ENCODE results near the gene RUSC1.

The RUSC1 gene, protein sequence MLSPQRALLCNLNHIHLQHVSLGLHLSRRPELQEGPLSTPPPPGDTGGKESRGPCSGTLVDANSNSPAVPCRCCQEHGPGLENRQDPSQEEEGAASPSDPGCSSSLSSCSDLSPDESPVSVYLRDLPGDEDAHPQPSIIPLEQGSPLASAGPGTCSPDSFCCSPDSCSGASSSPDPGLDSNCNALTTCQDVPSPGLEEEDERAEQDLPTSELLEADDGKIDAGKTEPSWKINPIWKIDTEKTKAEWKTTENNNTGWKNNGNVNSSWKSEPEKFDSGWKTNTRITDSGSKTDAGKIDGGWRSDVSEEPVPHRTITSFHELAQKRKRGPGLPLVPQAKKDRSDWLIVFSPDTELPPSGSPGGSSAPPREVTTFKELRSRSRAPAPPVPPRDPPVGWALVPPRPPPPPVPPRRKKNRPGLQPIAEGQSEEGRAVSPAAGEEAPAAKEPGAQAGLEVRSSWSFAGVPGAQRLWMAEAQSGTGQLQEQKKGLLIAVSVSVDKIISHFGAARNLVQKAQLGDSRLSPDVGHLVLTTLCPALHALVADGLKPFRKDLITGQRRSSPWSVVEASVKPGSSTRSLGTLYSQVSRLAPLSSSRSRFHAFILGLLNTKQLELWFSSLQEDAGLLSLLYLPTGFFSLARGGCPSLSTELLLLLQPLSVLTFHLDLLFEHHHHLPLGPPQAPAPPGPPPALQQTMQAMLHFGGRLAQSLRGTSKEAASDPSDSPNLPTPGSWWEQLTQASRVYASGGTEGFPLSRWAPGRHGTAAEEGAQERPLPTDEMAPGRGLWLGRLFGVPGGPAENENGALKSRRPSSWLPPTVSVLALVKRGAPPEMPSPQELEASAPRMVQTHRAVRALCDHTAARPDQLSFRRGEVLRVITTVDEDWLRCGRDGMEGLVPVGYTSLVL

DNA sequence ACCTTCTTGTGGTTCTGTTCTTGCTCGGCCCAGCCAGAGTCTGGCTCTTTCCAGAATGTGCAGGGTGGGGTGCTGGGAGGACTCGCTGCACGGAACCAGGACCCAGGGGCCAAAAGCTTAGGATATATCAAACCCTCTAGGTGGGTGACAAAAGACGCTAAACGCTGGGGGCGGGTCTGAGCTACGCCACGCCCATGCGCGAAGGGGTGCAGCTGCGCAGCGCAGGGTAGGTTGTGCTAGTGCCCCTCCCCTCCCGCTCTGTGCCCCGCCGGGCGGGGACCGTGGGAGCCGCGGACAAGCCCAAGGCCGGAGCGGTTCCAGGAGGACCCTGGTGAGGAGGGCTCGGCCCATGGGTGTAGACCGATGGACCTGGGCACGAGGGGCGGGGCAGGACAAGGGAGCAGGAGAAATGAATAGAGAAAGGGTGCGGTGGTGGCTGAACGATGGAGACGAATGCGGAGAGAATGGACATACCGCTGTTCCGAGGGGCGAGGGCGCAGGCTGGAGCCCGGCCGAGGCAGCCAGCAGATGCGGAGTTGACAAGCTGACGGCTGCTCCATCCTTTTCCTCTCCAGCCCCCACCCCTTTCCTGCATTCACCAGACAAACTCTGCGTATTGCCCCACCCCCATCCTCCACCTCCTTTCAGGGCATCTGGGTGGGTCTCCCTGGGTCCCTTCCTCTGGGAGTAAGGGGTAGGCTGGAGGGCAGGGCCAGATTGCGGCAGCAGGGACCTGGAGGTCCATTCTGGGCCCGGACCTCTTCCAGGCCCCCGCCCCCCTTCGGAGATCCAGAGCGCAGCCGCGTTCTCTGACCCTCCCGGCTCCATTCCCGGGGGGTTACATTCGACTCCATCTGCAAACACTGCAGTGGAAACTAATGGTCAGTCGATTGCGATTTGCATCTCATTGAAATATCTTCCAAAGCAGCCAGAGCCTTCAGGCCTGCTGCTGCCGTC is at the start of gene RUSC1:
Gene RUSC1, plus strand, starts transcription at position 234 of the 957 bp plus-strand sequence. CDS start 880 bp downstream, outside the sequence.
- Mint-ChIP-seq H3K4me1 (peaks cover 31% of the 10 kb centered on the region), H3K27ac (peak within 1 kb of the TSS; percentile 74 to 91 (median 82)), H3K36me3 (ENCODE audit: low read depth) (peaks cover 12% of the 10 kb centered on the region), H3K4me3 (peak within 1 kb of the TSS; percentile 92 to 94 (median 92)), H3K9me3 (no peaks in the 10 kb centered on the region), H3K27me3 (ENCODE audit: low read depth) (no peaks in the 10 kb centered on the region)
- TF ChIP-seq, protein P1, sequence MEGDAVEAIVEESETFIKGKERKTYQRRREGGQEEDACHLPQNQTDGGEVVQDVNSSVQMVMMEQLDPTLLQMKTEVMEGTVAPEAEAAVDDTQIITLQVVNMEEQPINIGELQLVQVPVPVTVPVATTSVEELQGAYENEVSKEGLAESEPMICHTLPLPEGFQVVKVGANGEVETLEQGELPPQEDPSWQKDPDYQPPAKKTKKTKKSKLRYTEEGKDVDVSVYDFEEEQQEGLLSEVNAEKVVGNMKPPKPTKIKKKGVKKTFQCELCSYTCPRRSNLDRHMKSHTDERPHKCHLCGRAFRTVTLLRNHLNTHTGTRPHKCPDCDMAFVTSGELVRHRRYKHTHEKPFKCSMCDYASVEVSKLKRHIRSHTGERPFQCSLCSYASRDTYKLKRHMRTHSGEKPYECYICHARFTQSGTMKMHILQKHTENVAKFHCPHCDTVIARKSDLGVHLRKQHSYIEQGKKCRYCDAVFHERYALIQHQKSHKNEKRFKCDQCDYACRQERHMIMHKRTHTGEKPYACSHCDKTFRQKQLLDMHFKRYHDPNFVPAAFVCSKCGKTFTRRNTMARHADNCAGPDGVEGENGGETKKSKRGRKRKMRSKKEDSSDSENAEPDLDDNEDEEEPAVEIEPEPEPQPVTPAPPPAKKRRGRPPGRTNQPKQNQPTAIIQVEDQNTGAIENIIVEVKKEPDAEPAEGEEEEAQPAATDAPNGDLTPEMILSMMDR (IDR thresholded peaks at IDR 0.05; ENCODE audit: unreplicated experiment in 3 of 3), result no peak

DNA sequence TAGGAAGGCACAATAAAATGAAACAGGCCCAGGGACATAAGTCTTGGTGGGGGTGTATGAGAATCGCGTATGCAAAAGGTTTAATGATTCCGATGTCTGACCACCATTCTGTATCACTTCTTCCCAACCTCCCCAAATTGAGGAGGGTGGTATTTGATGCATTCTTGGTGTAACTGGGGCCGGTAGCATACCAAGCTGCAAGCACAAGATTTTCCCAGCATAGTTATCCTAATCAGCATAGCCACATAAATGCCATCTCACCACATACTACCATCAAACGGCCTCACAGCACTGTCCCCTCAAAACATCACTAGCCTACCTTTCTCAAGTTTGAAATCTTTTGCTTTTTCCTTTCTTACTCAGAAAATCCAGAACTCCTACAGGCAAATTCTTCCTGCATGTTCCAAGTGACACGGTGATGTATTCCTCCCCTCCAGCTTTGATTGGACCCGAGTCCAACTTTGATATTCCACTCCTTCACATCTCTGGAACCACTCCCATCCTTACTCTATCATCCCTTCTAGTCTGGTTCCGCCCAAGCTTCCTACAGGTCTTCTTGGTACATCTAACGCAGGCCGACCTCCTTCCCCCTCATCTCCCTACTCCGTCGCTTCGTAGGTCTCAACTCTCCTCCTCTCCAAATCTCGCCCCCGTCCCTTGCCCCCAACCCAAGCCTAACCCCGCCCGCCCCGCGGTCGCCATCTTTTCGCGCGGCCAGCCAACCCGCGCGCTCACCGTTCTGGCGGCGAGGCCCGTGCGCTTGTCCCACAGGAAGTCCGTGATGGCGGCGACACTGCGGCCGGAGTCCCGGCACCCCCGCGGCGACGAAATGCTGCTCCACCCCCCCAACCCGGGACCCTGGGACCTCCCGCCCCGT is 48.0 kb upstream of the RUSC1 start:
- Mint-ChIP-seq H3K4me1 (peaks cover 32% of the 10 kb centered on the region), H3K36me3 (ENCODE audit: low read depth) (peaks cover 35% of the 10 kb centered on the region), H3K4me3 (peak overlapping the region; percentile 92 to 95 (median 94)), H3K9me3 (no peaks in the 10 kb centered on the region), H3K27me3 (ENCODE audit: low read depth) (no peaks in the 10 kb centered on the region), H3K27ac (peak overlapping the region; percentile 85 to 97 (median 93))
- TF ChIP-seq, protein P1 (IDR thresholded peaks at IDR 0.05; ENCODE audit: unreplicated experiment in 3 of 3), result no peak

DNA sequence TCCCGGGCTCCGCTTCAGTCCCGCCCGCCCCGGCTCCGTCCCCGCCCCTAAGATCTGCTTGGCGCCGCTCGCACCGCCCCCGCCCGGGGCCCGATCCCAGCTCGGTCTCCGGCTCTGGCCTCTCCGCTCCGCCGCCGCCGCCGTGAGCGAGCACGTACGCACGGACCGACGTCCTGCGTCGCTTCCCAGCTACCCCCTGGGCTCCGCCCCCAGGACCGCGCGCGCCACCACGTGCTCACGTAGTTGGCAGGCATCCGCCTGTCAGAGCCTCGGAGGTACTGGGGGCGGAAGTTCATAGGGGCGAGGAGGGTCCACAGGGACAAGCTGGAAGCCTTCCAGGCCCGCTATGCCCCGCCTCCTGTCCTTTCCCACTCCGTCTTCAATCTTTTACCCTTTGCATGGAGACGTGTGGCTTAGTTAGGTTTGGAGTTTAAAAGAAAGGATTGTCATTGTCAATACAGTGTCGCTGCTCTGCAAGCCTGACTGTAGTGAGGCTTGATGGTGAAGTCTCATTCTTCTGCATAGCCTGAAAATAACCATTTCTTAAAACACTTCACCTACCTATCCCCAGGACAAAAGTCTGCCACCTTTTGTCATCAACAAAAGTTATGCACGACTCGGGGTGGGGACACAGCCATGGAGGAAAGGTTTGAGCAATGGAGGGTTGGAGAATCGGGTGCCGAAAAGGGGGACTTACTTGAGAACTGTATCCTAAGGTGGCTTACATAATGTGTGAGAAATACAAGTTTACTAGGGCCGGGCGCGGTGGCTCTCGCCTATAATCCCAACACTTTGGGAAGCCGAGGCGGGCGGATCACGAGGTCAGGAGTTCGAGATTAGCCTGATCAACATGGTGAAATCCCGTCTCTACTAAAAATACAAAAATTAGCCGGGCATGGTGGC is 47.1 kb upstream of the RUSC1 start, which contains the start of gene CLK2:
Gene CLK2, minus strand, starts transcription at position 162 of the 903 bp plus-strand sequence. CDS start 2,527 bp downstream, outside the sequence.
- peak within 1 kb of the TSS; percentile 92 to 95 (median 95) for H3K4me3 Mint-ChIP-seq
- TF ChIP-seq, protein P1 (IDR thresholded peaks at IDR 0.05; ENCODE audit: unreplicated experiment in 3 of 3), result no peak
- peaks cover 31% of the 10 kb centered on the region for H3K36me3 Mint-ChIP-seq (ENCODE audit: low read depth)
- H3K27ac Mint-ChIP-seq, result peak within 1 kb of the TSS; percentile 85 to 98 (median 97)
- H3K9me3 Mint-ChIP-seq, result no peaks in the 10 kb centered on the region
- peaks cover 33% of the 10 kb centered on the region for H3K4me1 Mint-ChIP-seq
- no peaks in the 10 kb centered on the region for H3K27me3 Mint-ChIP-seq (ENCODE audit: low read depth)

DNA sequence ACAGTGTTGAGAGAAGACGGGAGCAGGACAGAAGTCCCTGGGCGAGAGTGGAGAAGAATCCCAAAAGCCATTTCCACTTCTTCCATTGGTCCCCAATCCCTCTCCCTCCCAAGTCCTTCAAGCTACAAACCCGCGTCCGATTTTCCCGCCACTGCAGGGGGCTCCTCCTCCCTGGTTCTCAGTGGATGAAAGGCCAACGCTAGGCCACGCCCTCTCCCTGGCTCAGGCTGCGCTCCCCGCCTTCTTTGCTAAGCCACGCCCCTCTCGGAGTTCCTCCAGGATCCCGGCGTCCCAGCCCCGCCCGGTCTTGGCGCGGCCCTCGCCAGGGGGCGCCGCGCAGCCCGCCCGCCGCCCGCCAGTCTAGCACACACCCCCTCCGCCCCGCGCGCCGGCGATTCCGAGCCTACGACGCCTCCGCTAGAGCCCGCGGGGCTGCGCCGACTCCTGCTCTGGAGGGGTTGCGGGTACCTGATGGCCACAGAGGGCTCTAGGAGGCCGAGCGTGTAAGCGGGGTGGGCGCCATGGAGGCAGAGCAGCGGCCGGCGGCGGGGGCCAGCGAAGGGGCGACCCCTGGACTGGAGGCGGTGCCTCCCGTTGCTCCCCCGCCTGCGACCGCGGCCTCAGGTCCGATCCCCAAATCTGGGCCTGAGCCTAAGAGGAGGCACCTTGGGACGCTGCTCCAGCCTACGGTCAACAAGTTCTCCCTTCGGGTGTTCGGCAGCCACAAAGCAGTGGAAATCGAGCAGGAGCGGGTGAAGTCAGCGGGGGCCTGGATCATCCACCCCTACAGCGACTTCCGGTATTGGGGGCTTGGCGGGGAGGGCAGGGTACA is 43.4 kb upstream of the RUSC1 start, which contains the start of gene HCN3:
Gene HCN3, plus strand, starts transcription at position 394 of the 832 bp plus-strand sequence. Its CDS starts 128 bp downstream, at position 522.
- peak within 1 kb of the TSS; percentile 82 to 88 (median 84) for H3K4me3 Mint-ChIP-seq
- H3K27ac Mint-ChIP-seq, result peak within 1 kb of the TSS; percentile 45 to 90 (median 87)
- no peaks in the 10 kb centered on the region for H3K27me3 Mint-ChIP-seq (ENCODE audit: low read depth)
- peaks cover 8% of the 10 kb centered on the region for H3K36me3 Mint-ChIP-seq (ENCODE audit: low read depth)
- H3K9me3 Mint-ChIP-seq, result no peaks in the 10 kb centered on the region
- H3K4me1 Mint-ChIP-seq, result peaks cover 31% of the 10 kb centered on the region
- TF ChIP-seq, protein P1 (IDR thresholded peaks at IDR 0.05; ENCODE audit: unreplicated experiment in 3 of 3), result peak; percentile 62 to 92 (median 74)
